HG02885 (cell line): Measurements from ENCODE around the gene DENND1B.

Experiments
- ATAC-seq: cut with Tn5 transposase; IDR thresholded peaks from one replicate; pipeline ENCODE4 v1.9.1; 2021; ENCODE audit warnings: mild to moderate bottlenecking; ENCODE audit not compliant: unreplicated experiment, poor library complexity

Gene DENND1B, protein sequence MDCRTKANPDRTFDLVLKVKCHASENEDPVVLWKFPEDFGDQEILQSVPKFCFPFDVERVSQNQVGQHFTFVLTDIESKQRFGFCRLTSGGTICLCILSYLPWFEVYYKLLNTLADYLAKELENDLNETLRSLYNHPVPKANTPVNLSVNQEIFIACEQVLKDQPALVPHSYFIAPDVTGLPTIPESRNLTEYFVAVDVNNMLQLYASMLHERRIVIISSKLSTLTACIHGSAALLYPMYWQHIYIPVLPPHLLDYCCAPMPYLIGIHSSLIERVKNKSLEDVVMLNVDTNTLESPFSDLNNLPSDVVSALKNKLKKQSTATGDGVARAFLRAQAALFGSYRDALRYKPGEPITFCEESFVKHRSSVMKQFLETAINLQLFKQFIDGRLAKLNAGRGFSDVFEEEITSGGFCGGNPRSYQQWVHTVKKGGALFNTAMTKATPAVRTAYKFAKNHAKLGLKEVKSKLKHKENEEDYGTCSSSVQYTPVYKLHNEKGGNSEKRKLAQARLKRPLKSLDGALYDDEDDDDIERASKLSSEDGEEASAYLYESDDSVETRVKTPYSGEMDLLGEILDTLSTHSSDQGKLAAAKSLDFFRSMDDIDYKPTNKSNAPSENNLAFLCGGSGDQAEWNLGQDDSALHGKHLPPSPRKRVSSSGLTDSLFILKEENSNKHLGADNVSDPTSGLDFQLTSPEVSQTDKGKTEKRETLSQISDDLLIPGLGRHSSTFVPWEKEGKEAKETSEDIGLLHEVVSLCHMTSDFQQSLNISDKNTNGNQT

GRCh38 chr1:197775282-197776262 is at the start of gene DENND1B:
Gene DENND1B (minus strand): TSS chr1:197775480. CDS start chr1:197775155, 325 bp downstream.
- peak; percentile 71 for ATAC-seq

GRCh38 chr1:197814306-197814705 is 39.0 kb upstream of the DENND1B start:
- no peak for ATAC-seq

DNA sequence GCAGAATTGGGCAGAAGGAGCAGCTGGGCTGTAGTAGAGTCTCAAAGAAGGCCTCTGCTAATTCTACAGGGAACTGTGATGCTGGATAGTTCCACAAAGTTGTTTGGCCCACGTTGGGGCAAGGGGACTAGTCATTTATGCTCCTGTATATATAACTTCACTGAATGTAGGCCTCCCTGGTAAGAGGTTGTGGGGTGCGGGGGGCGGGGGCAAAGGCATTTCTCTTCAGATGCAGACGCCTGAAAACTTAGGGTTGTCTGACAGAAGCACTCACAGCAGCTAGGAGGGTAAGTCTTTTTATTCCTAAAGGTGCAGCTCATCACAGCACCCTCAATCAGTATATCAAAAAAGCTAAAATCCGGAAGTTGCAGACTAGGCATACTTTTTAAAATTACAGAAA is 38.5 kb upstream of the DENND1B start:
- no peak for ATAC-seq

GRCh38 chr1:197811769-197812168 is 36.5 kb upstream of the DENND1B start:
- no peak for ATAC-seq

GRCh38 chr1:197810812-197811211 is 35.5 kb upstream of the DENND1B start:
- ATAC-seq: no peak

- peak; percentile 56 for ATAC-seq
Observed at GRCh38 chr1:197808880-197809279, 33.6 kb upstream of the DENND1B start.

GRCh38 chr1:197807739-197808453 is 32.6 kb upstream of the DENND1B start:
- peak; percentile 33 for ATAC-seq

DNA sequence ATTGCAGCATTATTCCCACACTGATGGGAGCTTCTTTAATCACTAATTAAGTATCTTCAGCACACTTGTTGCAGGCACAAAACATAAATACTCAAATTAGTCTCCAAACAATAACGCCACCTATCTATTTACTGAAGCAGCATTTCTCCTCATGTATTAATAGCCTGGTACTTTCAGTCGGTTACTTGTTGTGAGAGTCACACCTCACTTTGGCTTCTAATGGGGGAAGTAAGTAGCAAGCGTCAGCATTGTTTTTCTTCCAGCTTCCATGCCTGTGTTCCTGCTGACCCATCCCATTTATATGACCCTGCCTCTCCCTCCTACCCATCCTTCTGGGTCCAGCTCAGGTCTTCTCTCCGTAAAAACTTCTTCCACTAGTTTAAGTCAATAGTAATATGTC is 31.9 kb upstream of the DENND1B start:
- ATAC-seq: peak; percentile 80

DNA sequence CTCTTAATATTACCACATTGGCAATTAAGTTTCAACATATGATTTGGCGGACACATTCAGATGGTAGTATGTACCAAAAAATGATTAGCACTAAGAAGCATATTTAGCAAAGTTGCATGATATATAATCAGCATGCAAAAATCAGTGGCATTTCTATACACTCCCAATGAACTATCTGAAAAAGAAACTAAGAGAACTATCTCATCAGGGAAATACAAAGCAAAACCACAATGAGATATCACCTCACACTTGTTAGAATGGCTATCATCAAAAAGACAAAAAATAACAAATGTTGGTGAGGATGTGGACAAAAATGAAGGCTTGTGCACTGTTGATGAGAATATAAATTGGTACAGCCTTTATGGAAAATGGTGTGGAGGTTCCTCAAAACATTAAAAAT is 31.4 kb upstream of the DENND1B start:
- ATAC-seq: peak; percentile 41

DNA sequence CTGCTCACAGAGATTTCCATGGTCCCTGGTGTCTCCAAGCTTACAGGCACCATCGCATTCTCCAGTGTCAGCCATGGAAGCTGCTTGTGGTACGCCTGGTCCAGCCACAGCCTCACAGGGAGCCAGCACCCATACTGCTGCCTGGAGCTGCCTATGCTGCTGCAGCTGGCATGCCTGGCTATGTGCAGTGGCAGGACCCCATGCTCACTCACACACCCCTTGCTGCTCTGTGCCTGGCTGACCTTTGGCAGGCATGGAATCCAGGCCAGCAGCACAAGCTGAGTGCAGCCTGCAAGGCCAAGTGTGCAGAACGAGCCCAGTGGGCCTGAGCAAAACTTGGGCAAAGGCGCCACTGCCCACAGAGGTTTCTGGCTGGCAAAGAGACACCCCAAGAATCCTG is 26.4 kb upstream of the DENND1B start:
- ATAC-seq: no peak

DNA sequence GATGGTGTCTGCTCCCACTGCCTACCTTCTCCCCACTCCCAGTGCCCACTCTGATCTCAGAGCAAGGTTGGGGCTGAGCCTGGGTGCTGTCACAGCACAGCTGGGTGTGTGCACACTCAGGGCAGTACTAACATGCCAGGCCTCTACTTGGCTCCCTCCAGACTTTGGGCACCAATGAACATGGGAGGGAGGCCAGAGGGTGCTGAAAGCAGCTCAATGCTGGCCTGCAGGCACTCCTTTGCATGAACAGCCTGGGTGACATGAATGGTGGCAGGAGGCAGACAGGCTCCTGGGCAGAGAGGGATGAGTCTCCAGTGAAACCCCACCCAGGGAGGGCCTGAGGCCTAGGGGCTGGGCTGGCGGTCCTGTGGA is 25.8 kb upstream of the DENND1B start:
- ATAC-seq: no peak

- ATAC-seq: no peak
Observed at GRCh38 chr1:197800379-197801110, 25.3 kb upstream of the DENND1B start.

- ATAC-seq: no peak
Observed at GRCh38 chr1:197799271-197799670, 24.0 kb upstream of the DENND1B start.

DNA sequence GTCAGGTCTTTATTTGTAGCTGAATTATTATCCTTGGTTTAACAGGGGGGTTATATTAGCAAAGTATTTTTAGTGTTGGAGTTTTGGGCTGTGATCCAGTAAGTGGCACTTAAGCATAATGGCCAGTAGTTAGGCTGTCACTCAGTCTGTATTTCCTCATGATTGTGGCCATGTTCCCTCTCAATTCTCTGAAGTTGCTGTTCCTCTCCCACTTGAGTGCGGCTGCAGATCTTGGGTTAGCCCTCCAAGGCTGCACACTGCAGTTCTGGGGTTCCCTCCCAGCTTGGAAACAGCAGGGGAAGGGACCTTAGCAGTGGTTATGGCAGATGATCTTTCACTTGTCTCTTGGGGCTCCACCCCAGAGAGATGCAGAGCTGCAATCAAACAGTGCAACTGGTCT is 23.2 kb upstream of the DENND1B start:
- no peak for ATAC-seq

GRCh38 chr1:197797010-197797409 is 21.7 kb upstream of the DENND1B start:
- ATAC-seq: no peak

DNA sequence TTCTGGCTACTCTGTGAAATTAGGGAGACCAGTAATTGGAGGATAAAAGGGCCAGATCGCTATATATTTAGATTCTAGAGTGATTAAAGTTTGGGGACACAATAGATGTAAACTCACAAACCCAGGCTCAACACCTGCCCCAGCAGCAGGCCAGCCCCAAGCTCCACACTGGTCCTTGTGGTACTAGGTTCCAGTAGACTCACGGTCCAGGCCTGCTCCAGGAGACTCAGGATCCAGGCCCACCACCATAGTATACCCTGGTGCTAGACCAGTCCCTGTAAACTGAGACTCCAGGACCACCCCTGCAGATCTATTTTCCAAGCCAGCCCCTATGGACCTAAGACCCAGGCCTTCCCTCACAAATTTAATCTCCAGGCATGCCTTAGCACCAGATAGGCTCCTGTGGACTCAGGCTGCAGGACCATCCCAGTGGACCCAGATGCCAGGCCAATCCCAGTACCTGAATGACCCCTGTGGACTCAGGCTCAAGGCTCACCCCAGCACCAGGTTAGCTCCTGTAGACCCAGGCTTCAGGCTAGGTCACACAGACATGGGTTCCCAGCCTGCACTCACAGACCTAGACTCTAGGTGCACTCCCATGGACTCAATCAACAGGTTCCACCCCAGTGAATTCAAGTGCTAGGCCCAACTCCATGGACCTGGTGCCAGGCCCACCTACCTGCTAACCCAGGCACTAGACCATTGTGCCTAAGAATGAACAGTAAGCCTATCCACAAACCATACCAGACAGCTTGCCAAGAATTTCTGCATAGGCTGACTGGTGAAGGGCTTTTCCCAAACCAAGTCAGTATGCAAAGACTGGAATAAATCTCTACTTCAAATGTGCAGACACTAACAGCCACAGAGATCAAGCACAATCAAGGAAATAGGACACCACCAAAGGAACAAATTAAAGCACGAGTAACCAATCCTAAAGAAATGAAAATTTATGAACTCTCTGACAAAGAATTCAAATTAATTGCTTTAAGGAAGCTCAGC is 13.8 kb upstream of the DENND1B start:
- ATAC-seq: no peak

DNA sequence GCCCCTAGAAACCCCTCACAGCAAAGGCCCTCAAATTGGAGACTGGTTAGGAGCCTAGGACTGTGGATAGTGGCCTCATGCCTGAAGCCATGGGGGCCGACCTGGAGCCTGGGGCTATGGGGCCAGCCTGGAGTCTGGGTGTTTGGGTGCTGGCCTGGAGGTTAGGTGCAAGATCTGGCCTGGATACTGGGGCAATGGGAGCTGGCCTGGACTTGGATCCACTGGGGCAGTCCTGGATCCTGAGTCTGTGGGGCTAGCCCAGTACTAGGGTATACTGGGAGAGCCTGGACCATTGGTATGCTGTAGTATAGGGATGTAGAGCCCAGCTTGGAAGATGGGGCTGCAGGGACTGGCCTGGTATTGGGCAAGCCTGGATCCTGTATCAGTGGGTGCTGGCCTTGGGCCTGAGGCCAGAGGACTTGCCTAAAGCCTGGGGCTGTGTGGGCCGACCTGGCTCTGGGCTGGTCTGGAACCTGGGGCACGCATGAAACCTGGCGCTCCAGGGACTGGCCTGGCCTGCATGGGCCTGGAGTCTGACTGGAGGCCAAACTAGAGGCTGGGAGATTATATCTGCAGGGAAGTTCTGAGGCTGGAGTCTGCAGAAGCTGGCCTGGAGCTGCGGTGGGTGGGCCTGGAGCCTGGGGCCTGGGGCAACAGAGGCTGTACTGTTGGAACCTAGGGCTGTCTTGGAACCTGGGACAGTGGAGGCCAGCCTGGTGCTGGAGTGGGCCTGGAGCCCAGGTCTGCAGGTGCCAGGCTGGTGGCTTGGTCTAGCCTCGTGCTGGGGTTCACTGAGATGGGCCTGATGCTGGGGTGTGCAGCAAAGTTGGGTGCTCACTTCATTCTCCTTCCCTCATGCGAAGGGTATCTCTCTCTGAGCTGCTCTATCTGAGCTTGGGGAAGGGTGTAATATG is 12.6 kb upstream of the DENND1B start:
- ATAC-seq: no peak
